IPS DF 6.9 (cell line): ENCODE measurements around the gene CHGA.

ENCODE experiments used
- DNase-seq: peaks from one replicate; pipeline ENCODE4 v3.0.0-alpha.2; 2013; ENCODE audit warnings: low read depth, low spot score
- H3K27ac ChIP-seq: one replicate; pipeline ENCODE4 v1.5.1; 2013; ENCODE audit warnings: low read length, control low read depth
- H3K27me3 ChIP-seq: 2 replicates; pipeline ENCODE4 v1.6.1; 2013; ENCODE audit warnings: mild to moderate bottlenecking, low read length; ENCODE audit not compliant: control insufficient read depth, insufficient read depth
- H3K36me3 ChIP-seq: 2 replicates; pipeline ENCODE4 v1.6.1; 2013; ENCODE audit warnings: low read length; ENCODE audit not compliant: control insufficient read depth, insufficient read depth
- H3K4me1 ChIP-seq: 2 replicates; pipeline ENCODE4 v1.6.1; 2013; ENCODE audit warnings: low read length; ENCODE audit not compliant: control insufficient read depth, insufficient read depth
- H3K4me3 ChIP-seq: 2 replicates; pipeline ENCODE4 v1.5.1; 2013; ENCODE audit warnings: mild to moderate bottlenecking, low read length
- H3K9me3 ChIP-seq: 2 replicates; pipeline ENCODE4 v1.6.1; 2013; ENCODE audit warnings: low read length, inconsistent platforms; ENCODE audit not compliant: control insufficient read depth, insufficient read depth
- WGBS: extraction: QIAGEN DNeasy Blood & Tissue Kit; methylation state at CpG from one replicate; pipeline ENCODE4 v1.1.7; 2013; ENCODE audit warnings: mixed read lengths, missing lambda C conversion rate; ENCODE audit not compliant: insufficient read length, insufficient coverage; 5-methylcytosine and 5-hydroxymethylcytosine counted together

The CHGA gene

GRCh38 chr14:92923744-92924103 is 774 bp downstream of the CHGA start:
- no peak for DNase-seq
- Histone ChIP-seq H3K4me1 (peaks cover 4% of the 10 kb centered on the region), H3K27me3 (no peaks in the 10 kb centered on the region), H3K4me3 (peak overlapping the region; percentile 56; the same call in 1 of the 2 replicates), H3K9me3 (no peaks in the 10 kb centered on the region), H3K27ac (no peak overlapping the region), H3K36me3 (no peaks in the 10 kb centered on the region)
- 100% methylated on average over 2 of the region's 8 CpGs for WGBS

GRCh38 chr14:92924247-92924646 is 1.3 kb downstream of the CHGA start:
- WGBS = no CpG with 5 or more reads among the region's 5 CpGs
- Histone ChIP-seq H3K9me3 (no peaks in the 10 kb centered on the region), H3K27ac (no peak overlapping the region), H3K4me1 (peaks cover 4% of the 10 kb centered on the region), H3K4me3 (no peak overlapping the region), H3K36me3 (no peaks in the 10 kb centered on the region), H3K27me3 (no peaks in the 10 kb centered on the region)
- DNase-seq = no peak

GRCh38 chr14:92925446-92925845 is 2.5 kb downstream of the CHGA start:
- Histone ChIP-seq H3K27ac (no peak overlapping the region), H3K9me3 (no peaks in the 10 kb centered on the region), H3K4me3 (no peak overlapping the region), H3K4me1 (peaks cover 4% of the 10 kb centered on the region), H3K36me3 (no peaks in the 10 kb centered on the region), H3K27me3 (no peaks in the 10 kb centered on the region)
- DNase-seq = no peak
- no CpG with 5 or more reads among the region's 6 CpGs for WGBS

DNA sequence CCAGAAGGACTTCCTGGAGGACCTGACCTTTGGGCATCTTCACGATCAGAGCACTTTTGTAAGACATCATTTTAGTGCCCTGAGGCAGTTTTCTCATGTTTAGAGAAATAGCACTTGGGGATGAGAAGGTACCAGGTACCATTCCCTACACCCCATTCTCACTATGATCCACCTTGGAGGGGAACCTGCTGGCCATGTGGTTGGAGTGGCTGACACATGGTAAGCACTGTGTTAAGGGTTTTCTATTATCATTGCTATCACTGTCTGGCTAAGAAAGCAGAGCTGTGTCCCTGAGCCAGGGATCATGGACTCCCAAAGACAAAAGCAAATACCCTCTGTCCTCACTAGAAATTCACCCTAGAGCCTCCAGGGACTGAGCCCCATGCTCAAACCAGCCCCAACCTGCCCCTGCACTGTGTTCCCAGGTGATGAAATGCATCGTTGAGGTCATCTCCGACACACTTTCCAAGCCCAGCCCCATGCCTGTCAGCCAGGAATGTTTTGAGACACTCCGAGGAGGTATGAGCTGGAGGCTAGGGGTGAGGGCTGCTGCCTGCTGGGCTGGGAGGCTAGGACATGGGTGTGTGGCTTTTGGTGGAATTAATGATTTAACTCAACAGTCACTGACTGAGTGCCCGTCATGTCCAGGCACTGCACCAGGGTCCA is 3.4 kb downstream of the CHGA start:
- Histone ChIP-seq H3K4me1 (peaks cover 4% of the 10 kb centered on the region), H3K27ac (no peak overlapping the region), H3K9me3 (no peaks in the 10 kb centered on the region), H3K4me3 (no peak overlapping the region), H3K27me3 (no peaks in the 10 kb centered on the region), H3K36me3 (no peaks in the 10 kb centered on the region)
- no peak for DNase-seq
- WGBS = no CpG with 5 or more reads among the region's 5 CpGs

- peaks cover 4% of the 10 kb centered on the region for H3K4me1 ChIP-seq
- DNase-seq = no peak
- no peak overlapping the region for H3K4me3 ChIP-seq
- no peaks in the 10 kb centered on the region for H3K9me3 ChIP-seq
- no peak overlapping the region for H3K27ac ChIP-seq
- WGBS = no CpG with 5 or more reads among the region's 3 CpGs
- no peaks in the 10 kb centered on the region for H3K36me3 ChIP-seq
- H3K27me3 ChIP-seq = no peaks in the 10 kb centered on the region
Observed at GRCh38 chr14:92926931-92927330, 4.0 kb downstream of the CHGA start.

DNA sequence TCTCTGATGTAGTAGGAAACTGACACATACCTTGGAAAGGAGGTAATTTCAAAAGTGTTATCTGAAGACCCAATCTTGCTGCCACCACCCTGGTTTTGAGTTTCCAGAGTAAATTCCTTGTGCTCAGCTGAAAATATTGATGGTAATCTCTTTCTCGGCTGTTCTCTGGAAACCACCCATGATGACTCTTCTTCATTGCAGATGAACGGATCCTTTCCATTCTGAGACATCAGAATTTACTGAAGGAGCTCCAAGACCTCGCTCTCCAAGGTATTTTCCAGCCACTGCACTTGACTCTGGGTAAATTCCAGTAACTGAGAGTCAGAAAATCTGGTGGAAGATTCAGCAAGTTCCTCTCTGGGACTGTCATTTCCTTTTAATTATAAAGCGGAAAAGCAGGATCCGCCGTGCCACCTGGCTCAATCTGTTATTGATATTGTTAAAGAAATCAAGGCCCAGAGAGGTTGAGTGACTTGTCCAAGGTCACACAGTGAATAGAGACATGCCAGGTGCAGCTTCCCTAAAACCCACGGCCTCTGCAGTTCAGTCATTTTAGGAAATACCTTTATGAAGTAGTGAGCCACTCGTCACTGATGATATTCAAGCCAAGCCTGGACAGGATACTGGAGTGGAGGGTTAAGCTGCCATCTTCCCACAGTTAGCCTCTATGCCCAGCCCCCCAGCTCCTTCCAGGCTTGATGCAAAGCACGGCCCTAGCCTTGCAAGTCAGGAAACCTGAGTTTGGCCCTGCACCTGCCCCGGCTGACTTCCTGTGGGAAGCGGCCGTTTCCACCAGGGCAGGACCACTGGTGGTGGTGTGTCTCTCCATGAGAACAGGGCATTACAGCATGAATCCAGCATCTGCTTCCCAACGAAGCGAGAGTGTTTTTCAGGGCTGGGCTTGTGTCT is 4.7 kb downstream of the CHGA start:
- Histone ChIP-seq H3K9me3 (no peaks in the 10 kb centered on the region), H3K27ac (no peak overlapping the region), H3K4me1 (peaks cover 4% of the 10 kb centered on the region), H3K27me3 (no peaks in the 10 kb centered on the region), H3K36me3 (no peaks in the 10 kb centered on the region), H3K4me3 (no peak overlapping the region)
- no peak for DNase-seq
- no CpG with 5 or more reads among the region's 14 CpGs for WGBS

GRCh38 chr14:92928258-92928629 is 5.3 kb downstream of the CHGA start:
- Histone ChIP-seq H3K9me3 (no peaks in the 10 kb centered on the region), H3K27me3 (no peaks in the 10 kb centered on the region), H3K4me1 (peaks cover 4% of the 10 kb centered on the region), H3K27ac (no peak overlapping the region), H3K4me3 (no peak overlapping the region), H3K36me3 (no peaks in the 10 kb centered on the region)
- WGBS = no CpG with 5 or more reads among the region's 3 CpGs
- DNase-seq = no peak

GRCh38 chr14:92928961-92929688 is 6.2 kb downstream of the CHGA start:
- no CpG with 5 or more reads among the region's 12 CpGs for WGBS
- H3K27ac ChIP-seq = no peak overlapping the region
- H3K4me1 ChIP-seq = peaks cover 3% of the 10 kb centered on the region
- no peak for DNase-seq
- H3K4me3 ChIP-seq = no peak overlapping the region
- H3K36me3 ChIP-seq = no peaks in the 10 kb centered on the region
- H3K27me3 ChIP-seq = no peaks in the 10 kb centered on the region
- H3K9me3 ChIP-seq = no peaks in the 10 kb centered on the region

- Histone ChIP-seq H3K27ac (no peak overlapping the region), H3K4me1 (no peaks in the 10 kb centered on the region), H3K27me3 (no peaks in the 10 kb centered on the region), H3K9me3 (no peaks in the 10 kb centered on the region), H3K36me3 (no peaks in the 10 kb centered on the region), H3K4me3 (no peak overlapping the region)
- no peak for DNase-seq
- no CpG with 5 or more reads among the region's 20 CpGs for WGBS
Observed at GRCh38 chr14:92929689-92930608, 7.0 kb downstream of the CHGA start.
